ENCODE measurements around the gene FMO2.

The FMO2 gene

DNA sequence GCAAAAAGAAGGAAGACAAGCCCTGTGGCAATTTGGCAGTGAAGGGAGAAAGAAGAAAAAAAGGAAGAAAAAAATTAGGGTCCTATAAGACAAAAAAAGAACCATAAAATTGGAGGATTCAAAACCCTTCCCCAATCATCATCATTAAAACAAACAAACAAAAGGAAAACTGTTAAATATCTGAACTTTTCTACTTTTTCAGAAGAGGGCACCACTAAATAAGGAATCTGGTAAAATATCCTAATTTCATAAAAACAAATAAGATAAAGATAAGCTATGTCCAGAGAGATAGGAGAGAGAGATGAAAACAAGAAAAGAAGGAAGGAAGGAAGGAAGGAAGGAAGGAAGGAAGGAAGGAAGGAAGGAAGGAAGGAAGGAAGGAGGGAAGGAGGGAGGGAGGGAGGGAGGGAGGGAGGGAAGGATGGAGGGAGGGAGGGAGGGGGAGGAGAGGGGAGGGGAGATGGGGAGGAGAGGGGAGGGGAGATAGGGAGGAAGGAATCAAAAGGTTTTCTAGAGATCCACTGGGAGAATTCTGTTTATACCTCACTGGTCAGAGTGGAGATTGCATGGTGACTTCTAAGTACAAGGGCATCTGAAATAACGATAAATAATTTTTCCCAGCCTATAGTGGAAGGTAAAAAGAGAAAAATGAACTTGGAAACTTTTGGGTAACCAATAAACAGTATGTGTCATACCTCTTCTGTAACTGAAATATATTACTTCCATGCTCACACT lies 10.4 kb upstream of the FMO2 start:
- DNase-seq = no peak

GRCh38 chr1:171177261-171177660 lies 7.8 kb upstream of the FMO2 start:
- no peak for DNase-seq

- peak; percentile 13 for DNase-seq
Observed at GRCh38 chr1:171179318-171180227, 5.5 kb upstream of the FMO2 start.

- DNase-seq = no peak
Observed at GRCh38 chr1:171180670-171181069, 4.4 kb upstream of the FMO2 start.

DNA sequence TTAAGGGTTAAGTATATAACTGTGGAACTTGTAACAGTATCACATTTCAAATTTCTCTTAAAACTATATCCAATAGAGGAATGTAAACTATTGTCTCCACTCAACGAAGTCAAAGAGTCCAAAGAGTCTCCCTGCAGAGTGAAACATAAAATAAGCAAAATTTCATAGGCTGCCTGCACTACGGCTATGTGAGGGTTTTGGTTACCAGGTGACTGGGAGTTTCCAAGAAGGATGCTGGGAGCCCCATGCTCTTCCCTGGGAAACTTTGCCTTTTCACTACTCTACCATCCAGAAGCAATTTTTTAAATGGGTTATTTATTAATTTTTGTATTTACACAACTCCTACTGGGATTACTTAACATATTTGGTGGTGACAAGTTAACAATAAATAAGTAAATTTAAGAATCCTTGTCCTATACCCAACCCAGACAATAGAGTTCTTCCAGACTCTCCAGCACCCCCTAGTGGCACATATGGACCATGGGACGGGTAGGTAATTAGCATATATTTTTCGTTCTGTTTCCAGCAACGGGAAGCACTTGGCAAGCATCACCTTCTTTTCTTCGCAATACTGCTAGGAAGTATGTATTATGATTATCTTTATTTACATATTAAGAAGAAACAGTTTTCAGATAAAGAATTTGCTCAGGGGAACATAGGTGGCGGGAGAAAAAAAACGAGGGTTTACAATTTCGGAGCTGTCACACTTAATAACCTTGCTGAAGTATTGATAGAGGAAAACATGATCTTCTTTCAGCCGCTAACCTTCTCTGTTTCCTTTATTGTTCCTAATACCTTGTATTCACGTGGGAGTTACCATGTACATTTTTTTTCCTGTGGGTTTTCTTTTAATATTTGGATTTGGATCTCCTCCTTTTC lies 3.5 kb downstream of the FMO2 start:
- no peak for DNase-seq

GRCh38 chr1:171191992-171192391 lies 6.9 kb downstream of the FMO2 start:
- no peak for DNase-seq

DNA sequence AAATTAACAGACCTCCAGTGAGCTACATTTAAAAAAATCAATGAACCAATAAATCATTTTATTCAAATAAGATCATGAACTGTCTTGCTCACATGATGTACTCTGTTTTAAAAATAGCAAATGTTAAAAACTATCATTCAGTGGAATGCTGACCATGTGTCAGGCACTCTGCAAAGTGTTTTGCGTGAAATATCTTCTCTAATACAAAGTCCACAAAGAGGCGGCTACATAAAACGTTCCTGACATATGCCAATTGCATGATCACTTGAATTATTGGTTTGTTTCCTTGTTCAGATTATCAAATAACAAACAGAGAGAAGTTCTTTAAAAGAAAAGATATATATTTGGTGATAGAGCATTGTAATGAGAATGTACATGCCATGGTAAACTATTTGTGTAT lies 10.7 kb downstream of the FMO2 start:
- no peak for DNase-seq

DNA sequence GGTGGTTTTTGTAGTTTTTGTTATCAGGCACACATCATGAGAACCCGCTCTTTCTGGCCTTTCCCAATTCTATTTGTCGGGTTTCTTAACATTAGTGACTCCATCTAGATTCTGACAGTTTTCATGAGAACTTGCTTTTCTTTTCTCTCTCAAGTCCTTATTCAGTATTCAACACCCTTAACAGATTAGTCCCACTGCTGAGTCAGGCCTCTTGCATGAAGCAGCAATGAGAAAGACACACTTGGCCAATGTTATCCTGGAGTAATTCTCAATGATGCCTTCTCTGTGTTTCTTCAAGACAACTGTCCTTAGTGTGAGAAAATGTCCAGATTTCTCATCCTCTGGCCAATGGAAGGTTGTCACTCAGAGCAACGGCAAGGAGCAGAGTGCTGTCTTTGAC lies 11.3 kb downstream of the FMO2 start:
- DNase-seq = no peak

- no peak for DNase-seq
Observed at GRCh38 chr1:171198081-171198480, 13.0 kb downstream of the FMO2 start.

GRCh38 chr1:171204296-171204695 lies 19.2 kb downstream of the FMO2 start:
- no peak for DNase-seq

GRCh38 chr1:171206204-171206977 lies 21.3 kb downstream of the FMO2 start:
- no peak for DNase-seq

GRCh38 chr1:171206978-171207355 lies 21.9 kb downstream of the FMO2 start:
- no peak for DNase-seq

GRCh38 chr1:171207377-171207776 lies 22.3 kb downstream of the FMO2 start:
- no peak for DNase-seq

GRCh38 chr1:171210355-171210754 lies 25.3 kb downstream of the FMO2 start:
- no peak for DNase-seq

DNA sequence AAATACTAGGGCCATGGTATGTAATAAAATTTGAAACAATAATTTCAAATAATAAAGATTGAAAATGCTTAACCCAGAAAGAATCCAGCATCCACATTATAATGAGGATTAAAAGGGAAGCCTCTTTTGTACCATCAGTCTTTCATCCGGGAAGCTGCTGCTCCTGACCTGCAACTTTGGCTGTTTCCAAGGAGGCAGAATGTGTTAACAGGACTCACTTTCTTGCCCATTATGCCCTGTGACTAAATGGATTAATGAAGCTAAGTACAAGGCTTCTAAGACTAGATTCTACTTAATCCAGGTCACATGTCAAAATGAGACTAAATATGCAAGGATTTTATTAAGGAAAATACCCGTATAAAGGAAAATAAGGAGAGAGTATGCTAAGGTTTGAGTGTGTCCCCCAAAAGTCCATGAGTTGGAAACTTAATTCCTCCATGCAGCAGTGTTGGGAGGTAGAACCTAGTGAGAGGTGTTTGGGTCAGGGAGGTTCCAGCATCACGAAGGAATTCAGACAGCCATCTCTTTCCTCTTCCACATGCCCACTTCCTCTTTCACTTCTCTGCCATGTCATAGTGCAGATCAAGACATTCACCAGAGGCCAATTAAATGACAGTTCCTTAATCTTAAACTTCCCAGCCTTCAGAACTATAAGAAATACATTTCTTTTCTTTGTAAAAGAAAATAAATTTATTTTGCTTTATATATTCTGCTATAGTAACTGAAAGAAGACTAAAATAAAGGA lies 27.7 kb downstream of the FMO2 start:
- no peak for DNase-seq

GRCh38 chr1:171213559-171214454 lies 28.7 kb downstream of the FMO2 start:
- no peak for DNase-seq

GRCh38 chr1:171217658-171218443 lies 32.8 kb downstream of the FMO2 start:
- DNase-seq = no peak

DNA sequence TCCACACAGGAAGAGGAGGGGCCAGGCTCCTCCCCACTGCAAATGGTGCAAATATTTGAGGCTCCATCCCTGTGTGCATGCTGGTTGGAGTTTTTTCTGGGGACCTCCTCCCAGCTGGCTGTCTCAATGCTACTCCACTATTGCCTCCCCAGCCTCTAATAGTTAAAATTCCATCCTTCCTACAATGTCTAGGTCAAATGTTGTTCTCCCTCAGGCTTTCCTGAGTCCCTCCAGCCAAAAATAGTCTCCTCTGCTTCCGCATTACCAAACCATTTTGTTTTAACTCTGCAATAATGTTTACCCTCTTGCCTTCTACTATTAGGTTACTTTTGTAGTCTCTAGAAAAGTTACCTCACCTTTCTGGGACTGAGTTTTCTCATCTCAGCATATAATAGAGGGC lies 33.6 kb downstream of the FMO2 start:
- no peak for DNase-seq

- no peak for DNase-seq
Observed at GRCh38 chr1:171219346-171220080, 34.4 kb downstream of the FMO2 start.
